H9 (cell line): ENCODE results near the gene COG4. TPM values are rescaled to one million over a fixed set of nuclear protein-coding genes. Genes with fewer than 3 reads are reported as not detected.

Experiments
- DNase-seq: peaks from one replicate; pipeline ENCODE4 v3.0.0-alpha.2; 2017
- H2AFZ ChIP-seq: one replicate; pipeline ENCODE4 v1.6.1; 2013; ENCODE audit warnings: mild to moderate bottlenecking, low read length, control low read depth, moderate library complexity
- H2AK5ac ChIP-seq: 2 replicates; pipeline ENCODE4 v1.6.1; 2013; ENCODE audit warnings: low read length, control low read depth, mixed read lengths; ENCODE audit not compliant: insufficient read length
- H2BK120ac ChIP-seq: one replicate; pipeline ENCODE4 v1.6.1; 2013; ENCODE audit warnings: low read depth, mild to moderate bottlenecking, low read length, control low read depth, inconsistent platforms; ENCODE audit not compliant: poor library complexity, severe bottlenecking
- H2BK12ac ChIP-seq: 2 replicates; pipeline ENCODE4 v1.6.1; 2013; ENCODE audit warnings: low read length, control low read depth, mixed read lengths, low read depth; ENCODE audit not compliant: insufficient read length
- H2BK15ac ChIP-seq: 2 replicates; pipeline ENCODE4 v1.6.1; 2013; ENCODE audit warnings: low read depth, low read length, control low read depth
- H2BK20ac ChIP-seq: one replicate; pipeline ENCODE4 v1.6.1; 2013; ENCODE audit warnings: low read depth, mild to moderate bottlenecking, low read length, control low read depth, inconsistent platforms; ENCODE audit not compliant: poor library complexity, severe bottlenecking
- H2BK5ac ChIP-seq: 2 replicates; pipeline ENCODE4 v1.6.1; 2013; ENCODE audit warnings: low read length, control low read depth, mixed read lengths; ENCODE audit not compliant: insufficient read length
- H3K14ac ChIP-seq: 2 replicates; pipeline ENCODE4 v1.6.1; 2013; ENCODE audit warnings: low read length, control low read depth; ENCODE audit not compliant: insufficient read depth
- H3K18ac ChIP-seq: 2 replicates; pipeline ENCODE4 v1.6.1; 2013; ENCODE audit warnings: low read depth, mild to moderate bottlenecking, mixed read lengths, low read length, control low read depth; ENCODE audit not compliant: insufficient read length
- H3K23ac ChIP-seq: 2 replicates; pipeline ENCODE4 v1.6.1; 2013; ENCODE audit warnings: low read length, control low read depth, mixed read lengths, low read depth; ENCODE audit not compliant: insufficient read length
- H3K23me2 ChIP-seq: 2 replicates; pipeline ENCODE4 v1.6.1; 2013; ENCODE audit warnings: low read depth, mild to moderate bottlenecking, mixed read lengths, low read length, control low read depth; ENCODE audit not compliant: insufficient read length, poor library complexity, severe bottlenecking
- H3K27ac ChIP-seq: 2 replicates; pipeline ENCODE4 v1.5.1; 2013; ENCODE audit warnings: low read length, control low read depth, mixed read lengths, low read depth; ENCODE audit not compliant: insufficient read length
- H3K27me3 ChIP-seq: 2 replicates; pipeline ENCODE4 v1.6.1; 2013; ENCODE audit warnings: low read length, control low read depth, inconsistent platforms; ENCODE audit not compliant: insufficient read depth
- H3K4ac ChIP-seq: 2 replicates; pipeline ENCODE4 v1.6.1; 2013; ENCODE audit warnings: low read depth, mild to moderate bottlenecking, control low read depth, inconsistent platforms, low read length, moderate library complexity
- H3K4me1 ChIP-seq: 2 replicates; pipeline ENCODE4 v1.6.1; 2013; ENCODE audit warnings: low read length, control low read depth, inconsistent platforms; ENCODE audit not compliant: insufficient read depth
- H3K4me2 ChIP-seq: 2 replicates; pipeline ENCODE4 v1.6.1; 2013; ENCODE audit warnings: low read length, control low read depth, mixed read lengths; ENCODE audit not compliant: insufficient read length, insufficient read depth
- H3K56ac ChIP-seq: 2 replicates; pipeline ENCODE4 v1.6.1; 2013; ENCODE audit warnings: low read depth, mild to moderate bottlenecking, mixed read lengths, low read length, control low read depth; ENCODE audit not compliant: insufficient read length
- H3K79me1 ChIP-seq: 2 replicates; pipeline ENCODE4 v1.6.1; 2013; ENCODE audit warnings: low read depth, mild to moderate bottlenecking, moderate library complexity, low read length, control low read depth, inconsistent platforms; ENCODE audit not compliant: insufficient read depth, poor library complexity, severe bottlenecking
- H3K79me2 ChIP-seq: 2 replicates; pipeline ENCODE4 v1.6.1; 2013; ENCODE audit warnings: low read length, control low read depth, inconsistent platforms; ENCODE audit not compliant: insufficient read depth
- H3K9ac ChIP-seq: 2 replicates; pipeline ENCODE4 v1.6.1; 2013; ENCODE audit warnings: low read length, control low read depth, mixed read lengths; ENCODE audit not compliant: insufficient read length; ENCODE audit errors: extremely low read depth
- H3K9me3 ChIP-seq: one replicate; pipeline ENCODE4 v1.6.1; 2013; ENCODE audit warnings: low read depth, low read length, inconsistent platforms; ENCODE audit not compliant: control insufficient read depth
- H3T11ph ChIP-seq: one replicate; pipeline ENCODE4 v1.6.1; 2013; ENCODE audit warnings: mild to moderate bottlenecking, low read length, control low read depth, inconsistent platforms
- H4K20me1 ChIP-seq: one replicate; pipeline ENCODE4 v1.6.1; 2013; ENCODE audit not compliant: control insufficient read depth, insufficient read length, insufficient read depth
- H4K5ac ChIP-seq: 2 replicates; pipeline ENCODE4 v1.6.1; 2013; ENCODE audit warnings: low read depth, mild to moderate bottlenecking, mixed read lengths, low read length, control low read depth; ENCODE audit not compliant: insufficient read length
- H4K8ac ChIP-seq: replicated peaks from 2 replicates; pipeline ENCODE4 v1.6.1; 2013; ENCODE audit warnings: low read length, control low read depth, mixed read lengths, low read depth; ENCODE audit not compliant: insufficient read length
- H4K91ac ChIP-seq: 2 replicates; pipeline ENCODE4 v1.6.1; 2013; ENCODE audit warnings: low read depth, mild to moderate bottlenecking, moderate library complexity, mixed read lengths, low read length, control low read depth; ENCODE audit not compliant: insufficient read length
- H3K27ac Mint-ChIP-seq, 3 experiments: 2 replicates in 2 of 3; 3 replicates in 1 of 3; pipeline ENCODE4 v1.8.0; 2020 to 2021; ENCODE audit warnings: mixed read lengths in 3 of 3, mild to moderate bottlenecking in 1 of 3, moderate library complexity in 1 of 3
- H3K27me3 Mint-ChIP-seq: 2 replicates; pipeline ENCODE4 v1.8.0; 2021; ENCODE audit warnings: low read depth, mild to moderate bottlenecking, moderate library complexity, mixed read lengths
- H3K36me3 Mint-ChIP-seq, 3 experiments: 2 replicates in 2 of 3; 3 replicates in 1 of 3; pipeline ENCODE4 v1.8.0; 2020 to 2021; ENCODE audit warnings: low read depth in 3 of 3, mixed read lengths in 3 of 3; ENCODE audit not compliant: insufficient read depth in 1 of 3
- H3K4me1 Mint-ChIP-seq, 2 experiments: 2 replicates each; pipeline ENCODE4 v1.8.0; 2020; ENCODE audit warnings: mixed read lengths in 2 of 2
- H3K4me3 Mint-ChIP-seq, 2 experiments: 2 replicates in 1 of 2; 3 replicates in 1 of 2; pipeline ENCODE4 v1.8.0; 2020 to 2021; ENCODE audit warnings: mild to moderate bottlenecking in 2 of 2, mixed read lengths in 2 of 2, moderate library complexity in 1 of 2
- H3K9me3 Mint-ChIP-seq, 2 experiments: 2 replicates in 1 of 2; 3 replicates in 1 of 2; pipeline ENCODE4 v1.8.0; 2020; ENCODE audit warnings: mild to moderate bottlenecking in 2 of 2, mixed read lengths in 2 of 2, moderate library complexity in 1 of 2
- WGBS: extraction: QIAGEN DNeasy Blood & Tissue Kit; methylation state at CpG from one replicate; pipeline ENCODE4 v1.1.7; 2013; ENCODE audit warnings: missing lambda C conversion rate, low lambda C conversion rate, mixed read lengths; ENCODE audit not compliant: insufficient read length; ENCODE audit errors: extremely low coverage; 5-methylcytosine and 5-hydroxymethylcytosine counted together
- total RNA-seq: library from RNA; stranded (reverse); gene quantifications from 2 replicates; pipeline ENCODE4 v1.2.1, GENCODE V29; 2021
- TF ChIP-seq, protein P1 (sequence below): fragments of 200-600 bp; sonication (generic); conservative IDR thresholded peaks from 3 replicates; pipeline ENCODE4 v1.8.0; 2021; ENCODE audit warnings: antibody characterized with exemption, mild to moderate bottlenecking

Gene COG4
- total RNA-seq, 1 experiment from 2014 or later, result 51.9 TPM

DNA sequence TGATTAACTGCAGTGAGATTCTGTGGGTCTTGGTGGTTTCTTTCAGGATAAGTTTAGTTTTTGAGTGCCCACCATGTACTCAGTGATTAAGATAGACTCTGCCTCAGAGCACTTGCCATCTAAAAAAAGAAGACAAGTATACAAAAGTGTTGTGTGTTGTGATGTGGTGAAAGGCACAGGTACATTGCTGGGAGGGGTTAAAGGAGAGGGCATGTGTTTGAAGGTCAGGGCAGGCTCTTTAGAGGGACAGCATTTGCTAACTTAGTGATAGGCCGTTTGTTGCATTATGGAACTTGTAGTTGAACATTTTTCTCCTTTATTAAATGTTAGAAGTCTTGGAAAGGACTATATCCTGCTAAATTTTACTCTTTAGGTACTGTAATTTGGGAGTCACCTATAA lies 26.7 kb upstream of the COG4 start:
- no peak overlapping the region for H2BK5ac ChIP-seq
- H3K79me1 ChIP-seq, result peaks cover 5% of the 10 kb centered on the region
- H3K27me3 ChIP-seq, result no peaks in the 10 kb centered on the region
- H3K79me2 ChIP-seq, result peaks cover 8% of the 10 kb centered on the region; the same call in 1 of the 2 replicates
- H4K5ac ChIP-seq, result no peak overlapping the region
- H3K27ac ChIP-seq, result no peak overlapping the region
- H2BK120ac ChIP-seq, result no peak overlapping the region
- TF ChIP-seq, protein P1, sequence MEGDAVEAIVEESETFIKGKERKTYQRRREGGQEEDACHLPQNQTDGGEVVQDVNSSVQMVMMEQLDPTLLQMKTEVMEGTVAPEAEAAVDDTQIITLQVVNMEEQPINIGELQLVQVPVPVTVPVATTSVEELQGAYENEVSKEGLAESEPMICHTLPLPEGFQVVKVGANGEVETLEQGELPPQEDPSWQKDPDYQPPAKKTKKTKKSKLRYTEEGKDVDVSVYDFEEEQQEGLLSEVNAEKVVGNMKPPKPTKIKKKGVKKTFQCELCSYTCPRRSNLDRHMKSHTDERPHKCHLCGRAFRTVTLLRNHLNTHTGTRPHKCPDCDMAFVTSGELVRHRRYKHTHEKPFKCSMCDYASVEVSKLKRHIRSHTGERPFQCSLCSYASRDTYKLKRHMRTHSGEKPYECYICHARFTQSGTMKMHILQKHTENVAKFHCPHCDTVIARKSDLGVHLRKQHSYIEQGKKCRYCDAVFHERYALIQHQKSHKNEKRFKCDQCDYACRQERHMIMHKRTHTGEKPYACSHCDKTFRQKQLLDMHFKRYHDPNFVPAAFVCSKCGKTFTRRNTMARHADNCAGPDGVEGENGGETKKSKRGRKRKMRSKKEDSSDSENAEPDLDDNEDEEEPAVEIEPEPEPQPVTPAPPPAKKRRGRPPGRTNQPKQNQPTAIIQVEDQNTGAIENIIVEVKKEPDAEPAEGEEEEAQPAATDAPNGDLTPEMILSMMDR, result no peak
- H3K23me2 ChIP-seq, result no peaks in the 10 kb centered on the region
- H3K4me2 ChIP-seq, result no peak overlapping the region
- H4K8ac ChIP-seq, result no peak overlapping the region
- H3K4ac ChIP-seq, result no peak overlapping the region
- H3K9me3 Mint-ChIP-seq, result no peaks in the 10 kb centered on the region
- WGBS, result no CpG with 5 or more reads among the region's 1 CpG
- no peak overlapping the region for H4K91ac ChIP-seq
- no peaks in the 10 kb centered on the region for H3K27me3 Mint-ChIP-seq
- H2BK15ac ChIP-seq, result no peak overlapping the region
- H3T11ph ChIP-seq, result no peak overlapping the region
- DNase-seq, result no peak
- H3K14ac ChIP-seq, result no peak overlapping the region
- H3K9ac ChIP-seq, result no peak overlapping the region
- no peak overlapping the region for H3K56ac ChIP-seq
- H2AFZ ChIP-seq, result no peak overlapping the region
- H3K23ac ChIP-seq, result no peak overlapping the region
- no peaks in the 10 kb centered on the region for H3K9me3 ChIP-seq
- no peak overlapping the region for H2BK12ac ChIP-seq
- no peaks in the 10 kb centered on the region for H4K20me1 ChIP-seq
- no peak overlapping the region for H3K18ac ChIP-seq
- peaks cover 64 to 93% (median 86%) of the 10 kb centered on the region in 3 experiments for H3K36me3 Mint-ChIP-seq
- no peak overlapping the region for H3K4me3 Mint-ChIP-seq
- H3K27ac Mint-ChIP-seq, result peak overlapping the region; percentile 18 to 40 (median 31); a peak in 2 of 7 replicates
- no peaks in the 10 kb centered on the region for H3K4me1 ChIP-seq
- H2AK5ac ChIP-seq, result no peak overlapping the region
- peaks cover 12 to 23% of the 10 kb centered on the region in 2 experiments for H3K4me1 Mint-ChIP-seq
- no peak overlapping the region for H2BK20ac ChIP-seq
